Trophoblast cell (in vitro differentiated cells and primary cell): Measurements from ENCODE around the gene GNS.

ENCODE experiments used
- DNase-seq, 2 donors: peaks; one replicate each; pipeline ENCODE4 v3.0.0-alpha.2; 2016
- H2AFZ ChIP-seq: 2 replicates; pipeline ENCODE4 v1.6.1; 2013; ENCODE audit warnings: low read length, moderate library complexity, mild to moderate bottlenecking; ENCODE audit not compliant: insufficient read depth, poor library complexity
- H2AK5ac ChIP-seq: 2 replicates; pipeline ENCODE4 v1.6.1; 2013; ENCODE audit warnings: mild to moderate bottlenecking, low read length
- H2BK120ac ChIP-seq: 2 replicates; pipeline ENCODE4 v1.6.1; 2013; ENCODE audit warnings: low read length, mild to moderate bottlenecking, moderate library complexity; ENCODE audit not compliant: insufficient read depth, poor library complexity
- H2BK12ac ChIP-seq: 2 replicates; pipeline ENCODE4 v1.6.1; 2013; ENCODE audit warnings: mild to moderate bottlenecking, low read length, moderate library complexity
- H2BK5ac ChIP-seq: 2 replicates; pipeline ENCODE4 v1.6.1; 2013; ENCODE audit warnings: low read length, low read depth, moderate library complexity, mild to moderate bottlenecking; ENCODE audit not compliant: poor library complexity
- H3K14ac ChIP-seq: 2 replicates; pipeline ENCODE4 v1.6.1; 2013; ENCODE audit warnings: mild to moderate bottlenecking, low read length
- H3K18ac ChIP-seq: 2 replicates; pipeline ENCODE4 v1.6.1; 2013; ENCODE audit warnings: mild to moderate bottlenecking, low read length
- H3K23ac ChIP-seq: 2 replicates; pipeline ENCODE4 v1.6.1; 2013; ENCODE audit warnings: low read length
- H3K27ac ChIP-seq: 2 replicates; pipeline ENCODE4 v1.5.1; 2013; ENCODE audit warnings: low read depth, mild to moderate bottlenecking, inconsistent platforms, low read length, moderate library complexity
- H3K27me3 ChIP-seq: 2 replicates; pipeline ENCODE4 v1.6.1; 2013; ENCODE audit warnings: inconsistent platforms, mild to moderate bottlenecking, low read length, moderate library complexity; ENCODE audit not compliant: insufficient read depth
- H3K36me3 ChIP-seq, 2 experiments: 1 replicate in 1 of 2; 2 replicates in 1 of 2; pipeline ENCODE4 v1.6.1; 2013; ENCODE audit warnings: low read length in 2 of 2, mild to moderate bottlenecking in 2 of 2, moderate library complexity in 1 of 2; ENCODE audit not compliant: insufficient read depth in 2 of 2, control insufficient read depth in 1 of 2
- H3K4ac ChIP-seq: 2 replicates; pipeline ENCODE4 v1.6.1; 2013; ENCODE audit warnings: low read depth, mild to moderate bottlenecking, low read length, moderate library complexity
- H3K4me1 ChIP-seq, 2 experiments: 1 replicate in 1 of 2; 2 replicates in 1 of 2; pipeline ENCODE4 v1.6.1; 2013; ENCODE audit warnings: low read length in 2 of 2, mild to moderate bottlenecking in 2 of 2, moderate library complexity in 1 of 2; ENCODE audit not compliant: insufficient read depth in 2 of 2, control insufficient read depth in 1 of 2
- H3K4me2 ChIP-seq: 2 replicates; pipeline ENCODE4 v1.6.1; 2013; ENCODE audit warnings: inconsistent platforms, mild to moderate bottlenecking, low read length, moderate library complexity
- H3K4me3 ChIP-seq: 2 replicates; pipeline ENCODE4 v1.5.1; 2013; ENCODE audit warnings: mild to moderate bottlenecking, low read depth, low read length, inconsistent platforms
- H3K79me1 ChIP-seq: one replicate; pipeline ENCODE4 v1.6.1; 2013; ENCODE audit warnings: low read length
- H3K79me2 ChIP-seq: 2 replicates; pipeline ENCODE4 v1.6.1; 2013; ENCODE audit warnings: low read length, mild to moderate bottlenecking; ENCODE audit not compliant: control insufficient read depth, insufficient read depth, poor library complexity
- H3K9ac ChIP-seq: 2 replicates; pipeline ENCODE4 v1.6.1; 2013; ENCODE audit warnings: mild to moderate bottlenecking, low read length
- H3K9me3 ChIP-seq: 2 replicates; pipeline ENCODE4 v1.6.1; 2013; ENCODE audit warnings: low read depth, mild to moderate bottlenecking, control low read depth, inconsistent platforms, low read length; ENCODE audit not compliant: insufficient read depth
- H4K12ac ChIP-seq: 2 replicates; pipeline ENCODE4 v1.6.1; 2013; ENCODE audit warnings: low read depth, mild to moderate bottlenecking, low read length, moderate library complexity
- H4K8ac ChIP-seq: 2 replicates; pipeline ENCODE4 v1.6.1; 2013; ENCODE audit warnings: low read depth, mild to moderate bottlenecking, low read length, moderate library complexity
- H4K91ac ChIP-seq: one replicate; pipeline ENCODE4 v1.6.1; 2013; ENCODE audit warnings: low read depth, mild to moderate bottlenecking, low read length, moderate library complexity
- WGBS: extraction: QIAGEN DNeasy Blood & Tissue Kit; methylation state at CpG from one replicate; pipeline ENCODE4 v1.1.7; 2013; ENCODE audit warnings: missing lambda C conversion rate; ENCODE audit not compliant: insufficient read length, insufficient coverage; ENCODE audit errors: extremely low coverage; 5-methylcytosine and 5-hydroxymethylcytosine counted together

The GNS gene

DNA sequence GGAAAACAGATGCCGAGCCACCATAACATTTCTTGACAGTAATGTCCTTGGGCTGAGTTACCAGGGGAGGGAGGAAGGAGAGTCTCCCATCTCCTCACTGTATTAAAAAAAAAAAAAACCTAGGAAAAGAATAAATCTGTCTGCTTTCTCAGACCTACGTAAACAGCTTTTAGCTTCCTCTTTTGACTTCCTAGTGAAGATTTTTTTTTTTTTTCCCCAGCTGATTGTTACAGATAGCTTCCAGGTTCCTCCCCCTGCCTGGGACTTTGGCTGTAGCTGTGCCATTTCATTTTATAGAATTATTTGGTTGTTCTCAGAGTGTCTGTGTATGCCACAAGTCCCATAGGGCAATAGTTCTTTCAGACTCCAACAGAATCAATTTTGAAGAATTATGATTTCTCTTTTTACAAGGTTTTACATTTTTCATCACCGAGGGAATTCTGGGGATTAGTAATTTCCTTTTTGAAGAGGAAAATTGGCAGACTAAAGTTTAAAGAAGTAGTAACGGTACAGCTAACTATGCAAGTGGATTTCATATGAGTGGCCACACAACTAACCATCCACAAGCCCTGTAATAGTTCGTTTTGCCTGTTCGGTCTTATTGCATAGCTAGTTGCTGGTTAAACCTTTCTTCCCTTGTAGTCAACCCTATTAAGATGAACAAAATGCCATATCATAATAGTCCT, 23.1 kb upstream of the GNS start:
- no peak overlapping the region for H2BK12ac ChIP-seq
- H2AFZ ChIP-seq = no peak overlapping the region
- peaks cover 9% of the 10 kb centered on the region in 2 experiments for H3K4me1 ChIP-seq
- H3K79me2 ChIP-seq = no peaks in the 10 kb centered on the region
- H3K9ac ChIP-seq = no peak overlapping the region
- no peak overlapping the region for H3K4ac ChIP-seq
- no CpG with 5 or more reads among the region's 6 CpGs for WGBS
- no peaks in the 10 kb centered on the region for H3K36me3 ChIP-seq
- H2AK5ac ChIP-seq = no peak overlapping the region
- no peaks in the 10 kb centered on the region for H3K79me1 ChIP-seq
- no peak overlapping the region for H3K23ac ChIP-seq
- H4K8ac ChIP-seq = no peak overlapping the region
- H2BK120ac ChIP-seq = no peak overlapping the region
- no peak overlapping the region for H3K4me2 ChIP-seq
- no peak overlapping the region for H2BK5ac ChIP-seq
- H4K91ac ChIP-seq = no peak overlapping the region
- no peak overlapping the region for H3K14ac ChIP-seq
- peaks cover 22% of the 10 kb centered on the region for H3K27me3 ChIP-seq
- no peaks in the 10 kb centered on the region for H3K9me3 ChIP-seq
- H3K18ac ChIP-seq = no peak overlapping the region
- no peak overlapping the region for H3K4me3 ChIP-seq
- no peak overlapping the region for H4K12ac ChIP-seq
- no peak for DNase-seq
- H3K27ac ChIP-seq = no peak overlapping the region

- no CpG with 5 or more reads among the region's 39 CpGs for WGBS
- H3K4me3 ChIP-seq = peak overlapping the region; percentile 65
- H4K8ac ChIP-seq = no peak overlapping the region
- H4K91ac ChIP-seq = no peak overlapping the region
- H3K4me1 ChIP-seq = peaks cover 9% of the 10 kb centered on the region in 2 experiments
- H3K9me3 ChIP-seq = no peaks in the 10 kb centered on the region
- H2BK12ac ChIP-seq = no peak overlapping the region
- no peak overlapping the region for H2BK120ac ChIP-seq
- H2BK5ac ChIP-seq = no peak overlapping the region
- no peak overlapping the region for H3K4ac ChIP-seq
- peak overlapping the region; percentile 51 for H2AFZ ChIP-seq
- peak overlapping the region; percentile 92 for H3K4me2 ChIP-seq
- DNase-seq = peak in 1 of 2 donors; percentile 18
- H3K79me1 ChIP-seq = no peaks in the 10 kb centered on the region
- no peak overlapping the region for H3K9ac ChIP-seq
- no peak overlapping the region for H3K27ac ChIP-seq
- H3K36me3 ChIP-seq = no peaks in the 10 kb centered on the region
- no peak overlapping the region for H3K23ac ChIP-seq
- no peak overlapping the region for H3K18ac ChIP-seq
- no peaks in the 10 kb centered on the region for H3K79me2 ChIP-seq
- no peak overlapping the region for H2AK5ac ChIP-seq
- H3K14ac ChIP-seq = no peak overlapping the region
- peaks cover 22% of the 10 kb centered on the region for H3K27me3 ChIP-seq
- no peak overlapping the region for H4K12ac ChIP-seq
These were observed 22.3 kb upstream of the GNS start for GRCh38 chr12:64781280-64782190.

DNA sequence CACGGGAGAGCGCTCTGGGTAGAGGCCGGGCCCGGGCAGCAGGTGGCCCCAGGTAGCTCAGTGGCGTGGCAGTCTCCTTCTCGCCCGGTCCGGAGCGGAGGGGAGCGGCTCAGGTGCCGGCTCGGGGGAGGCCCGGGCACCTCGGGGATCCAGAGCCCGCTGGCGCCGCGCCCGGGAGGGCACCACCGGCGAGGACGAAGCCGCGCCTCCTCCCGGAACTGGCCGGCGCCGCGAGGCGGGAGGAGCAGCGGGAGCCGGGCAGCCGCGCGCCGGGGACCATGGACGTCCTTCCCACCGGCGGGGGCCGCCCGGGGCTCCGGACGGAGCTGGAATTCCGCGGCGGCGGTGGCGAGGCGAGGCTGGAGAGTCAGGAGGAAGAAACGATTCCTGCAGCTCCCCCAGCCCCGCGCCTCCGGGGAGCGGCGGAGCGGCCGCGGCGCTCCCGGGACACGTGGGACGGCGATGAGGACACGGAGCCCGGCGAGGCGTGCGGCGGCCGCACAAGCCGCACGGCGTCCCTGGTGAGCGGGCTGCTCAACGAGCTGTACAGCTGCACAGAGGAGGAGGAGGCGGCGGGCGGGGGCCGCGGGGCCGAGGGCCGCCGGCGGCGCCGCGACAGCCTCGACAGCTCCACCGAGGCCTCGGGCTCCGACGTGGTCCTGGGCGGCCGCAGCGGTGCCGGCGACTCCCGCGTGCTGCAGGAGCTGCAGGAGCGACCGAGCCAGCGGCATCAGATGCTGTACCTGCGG, 21.5 kb upstream of the GNS start:
- Histone ChIP-seq H2BK5ac (no peak overlapping the region), H3K27me3 (peaks cover 22% of the 10 kb centered on the region), H3K79me1 (no peaks in the 10 kb centered on the region), H2BK12ac (no peak overlapping the region), H4K8ac (no peak overlapping the region), H3K4ac (no peak overlapping the region), H2BK120ac (no peak overlapping the region), H3K9me3 (no peaks in the 10 kb centered on the region), H3K18ac (no peak overlapping the region), H3K4me2 (peak overlapping the region; percentile 92), H3K79me2 (no peaks in the 10 kb centered on the region), H3K14ac (no peak overlapping the region), H2AK5ac (no peak overlapping the region), H3K4me1 (peaks cover 9% of the 10 kb centered on the region in 2 experiments), H4K12ac (no peak overlapping the region), H4K91ac (no peak overlapping the region), H3K27ac (no peak overlapping the region), H3K36me3 (no peaks in the 10 kb centered on the region), H3K4me3 (peak overlapping the region; percentile 65), H3K9ac (no peak overlapping the region), H2AFZ (peak overlapping the region; percentile 51), H3K23ac (no peak overlapping the region)
- DNase-seq = peak in 1 of 2 donors; percentile 51
- no CpG with 5 or more reads among the region's 103 CpGs for WGBS

GRCh38 chr12:64780132-64780530, 20.9 kb upstream of the GNS start:
- no peak overlapping the region for H3K18ac ChIP-seq
- H3K4me2 ChIP-seq = peak overlapping the region; percentile 92
- H3K4me3 ChIP-seq = peak overlapping the region; percentile 65
- no peak overlapping the region for H4K91ac ChIP-seq
- no peak overlapping the region for H3K23ac ChIP-seq
- peaks cover 22% of the 10 kb centered on the region for H3K27me3 ChIP-seq
- no peak overlapping the region for H3K27ac ChIP-seq
- H2BK120ac ChIP-seq = no peak overlapping the region
- H3K4ac ChIP-seq = no peak overlapping the region
- H4K8ac ChIP-seq = no peak overlapping the region
- H3K36me3 ChIP-seq = no peaks in the 10 kb centered on the region
- DNase-seq = no peak
- no peak overlapping the region for H4K12ac ChIP-seq
- peak overlapping the region; percentile 20 for H2AFZ ChIP-seq
- H2BK5ac ChIP-seq = no peak overlapping the region
- no peak overlapping the region for H3K14ac ChIP-seq
- H3K79me1 ChIP-seq = no peaks in the 10 kb centered on the region
- no peak overlapping the region for H2BK12ac ChIP-seq
- H2AK5ac ChIP-seq = no peak overlapping the region
- WGBS = no CpG with 5 or more reads among the region's 15 CpGs
- no peaks in the 10 kb centered on the region for H3K79me2 ChIP-seq
- peaks cover 9% of the 10 kb centered on the region in 2 experiments for H3K4me1 ChIP-seq
- no peak overlapping the region for H3K9ac ChIP-seq
- H3K9me3 ChIP-seq = no peaks in the 10 kb centered on the region
